HFFc6 (cell line): ENCODE measurements around the gene TMX2. TPM values are rescaled to one million over a fixed set of nuclear protein-coding genes. Genes with fewer than 3 reads are reported as not detected.

ENCODE experiments used
- DNase-seq: peaks from one replicate; pipeline ENCODE4 v3.0.0-alpha.2; 2018
- H3K27ac Mint-ChIP-seq: 2 replicates; pipeline ENCODE4 v1.8.0; 2020; ENCODE audit warnings: mild to moderate bottlenecking, mixed read lengths
- H3K27me3 Mint-ChIP-seq: 2 replicates; pipeline ENCODE4 v1.8.0; 2021; ENCODE audit warnings: mild to moderate bottlenecking, moderate library complexity, mixed read lengths; ENCODE audit not compliant: insufficient read depth
- H3K36me3 Mint-ChIP-seq: 2 replicates; pipeline ENCODE4 v1.8.0; 2021; ENCODE audit warnings: low read depth, mixed read lengths
- H3K4me1 Mint-ChIP-seq: 2 replicates; pipeline ENCODE4 v1.8.0; 2020; ENCODE audit warnings: low read depth, mixed read lengths
- H3K4me3 Mint-ChIP-seq: 2 replicates; pipeline ENCODE4 v1.8.0; 2020; ENCODE audit warnings: mild to moderate bottlenecking, moderate library complexity, mixed read lengths
- H3K9me3 Mint-ChIP-seq: 2 replicates; pipeline ENCODE4 v1.8.0; 2020; ENCODE audit warnings: mild to moderate bottlenecking, mixed read lengths
- CTCF ChIP-seq: fragments of 200-600 bp; sonication (generic); IDR thresholded peaks from 2 replicates; pipeline ENCODE4 v1.5.0; 2021; ENCODE audit warnings: antibody characterized with exemption, mild to moderate bottlenecking
- total RNA-seq, 6 experiments: library from RNA; stranded (reverse); fragmentation: NEBNext Ultra II Directional; extraction: Animal tissue kit (Norgen Biotek cat#: 25700); gene quantifications; 2 replicates in 1 of 6; 3 replicates in 5 of 6; pipeline ENCODE4 v1.2.3, GENCODE V29; 2021

Gene TMX2
- total RNA-seq, 6 experiments from 2014 or later: 89.9 to 113 (median 97.2) TPM

- Mint-ChIP-seq H3K27ac (no peak overlapping the region), H3K36me3 (peaks cover 27% of the 10 kb centered on the region; the same call in 1 of the 2 replicates), H3K4me1 (peaks cover 50% of the 10 kb centered on the region), H3K27me3 (no peaks in the 10 kb centered on the region; the same call in 1 of the 2 replicates), H3K4me3 (no peak overlapping the region), H3K9me3 (no peaks in the 10 kb centered on the region)
- no peak for TF ChIP-seq CTCF
- no peak for DNase-seq
These were observed 76.3 kb downstream of the TMX2 start for GRCh38 chr11:57788703-57789088.

Other genes with a start within 250 kb of the TMX2 start
- gene SLC43A1, start 196.9 kb upstream of the TMX2 start, total RNA-seq: 1 to 10 TPM; 3.1 to 4.7 (median 4.3) TPM
- gene TIMM10, start 181.8 kb upstream of the TMX2 start, total RNA-seq: 10 to 100 TPM; 43.6 to 72.9 (median 58.4) TPM
- gene SMTNL1, start 175.0 kb upstream of the TMX2 start, total RNA-seq: not detected
- 10 to 100 TPM; 34.1 to 46.5 (median 43.3) TPM for gene UBE2L6, start 144.9 kb upstream of the TMX2 start, total RNA-seq
- gene SERPING1, start 114.9 kb upstream of the TMX2 start, total RNA-seq: under 1 TPM in 5 of 6 experiments, not detected in 1; 0.11 to 0.51 (median 0.25) TPM
- gene YPEL4, start 62.7 kb upstream of the TMX2 start, total RNA-seq: under 1 TPM in 5 of 6 experiments, not detected in 1; 0.14 to 0.48 (median 0.28) TPM
- gene CLP1, start 54.8 kb upstream of the TMX2 start, total RNA-seq: 10 to 100 TPM; 13.0 to 17.1 (median 15.6) TPM
- gene ZDHHC5, start 44.5 kb upstream of the TMX2 start, total RNA-seq: 10 to 100 TPM; 67.5 to 82.1 (median 74.1) TPM
- gene MED19, start 378 bp upstream of the TMX2 start, total RNA-seq: 10 to 100 TPM; 19.1 to 22.4 (median 21.8) TPM
- gene SELENOH, start 28.9 kb downstream of the TMX2 start, total RNA-seq: 100 to 1,000 TPM; 128 to 186 (median 140) TPM
- not detected for gene BTBD18, start 39.2 kb downstream of the TMX2 start, total RNA-seq
- gene CTNND1, start 49.2 kb downstream of the TMX2 start, total RNA-seq: 100 to 1,000 TPM; 131 to 153 (median 147) TPM